Measurements from ENCODE around the gene TRPV5.

TRPV5 gene

DNA sequence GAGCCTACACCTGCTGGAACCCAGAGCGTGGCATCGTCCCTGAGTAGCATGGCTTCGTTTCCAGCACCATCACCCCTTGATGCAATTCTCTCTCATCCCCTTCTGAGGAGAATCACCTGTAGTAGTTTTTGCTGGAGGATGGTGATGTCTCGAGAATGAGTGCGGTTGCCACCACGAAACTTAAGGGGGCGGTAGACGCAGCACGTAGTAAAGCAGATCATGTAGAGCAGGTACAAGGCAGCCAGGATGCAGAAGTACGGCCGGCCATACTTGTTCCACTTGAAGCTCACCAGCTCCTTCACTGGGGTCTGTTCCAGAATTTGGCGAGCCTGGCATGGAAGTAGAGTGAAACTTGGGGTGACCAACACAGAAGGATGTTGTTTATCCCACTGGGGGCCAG lies 8.1 kb downstream of the TRPV5 start:
- no peak overlapping the region for H3K4me3 ChIP-seq (ENCODE audit: low read depth, low read length)
- no peak for DNase-seq (ENCODE audit: low read depth)
- TF ChIP-seq, protein P1, sequence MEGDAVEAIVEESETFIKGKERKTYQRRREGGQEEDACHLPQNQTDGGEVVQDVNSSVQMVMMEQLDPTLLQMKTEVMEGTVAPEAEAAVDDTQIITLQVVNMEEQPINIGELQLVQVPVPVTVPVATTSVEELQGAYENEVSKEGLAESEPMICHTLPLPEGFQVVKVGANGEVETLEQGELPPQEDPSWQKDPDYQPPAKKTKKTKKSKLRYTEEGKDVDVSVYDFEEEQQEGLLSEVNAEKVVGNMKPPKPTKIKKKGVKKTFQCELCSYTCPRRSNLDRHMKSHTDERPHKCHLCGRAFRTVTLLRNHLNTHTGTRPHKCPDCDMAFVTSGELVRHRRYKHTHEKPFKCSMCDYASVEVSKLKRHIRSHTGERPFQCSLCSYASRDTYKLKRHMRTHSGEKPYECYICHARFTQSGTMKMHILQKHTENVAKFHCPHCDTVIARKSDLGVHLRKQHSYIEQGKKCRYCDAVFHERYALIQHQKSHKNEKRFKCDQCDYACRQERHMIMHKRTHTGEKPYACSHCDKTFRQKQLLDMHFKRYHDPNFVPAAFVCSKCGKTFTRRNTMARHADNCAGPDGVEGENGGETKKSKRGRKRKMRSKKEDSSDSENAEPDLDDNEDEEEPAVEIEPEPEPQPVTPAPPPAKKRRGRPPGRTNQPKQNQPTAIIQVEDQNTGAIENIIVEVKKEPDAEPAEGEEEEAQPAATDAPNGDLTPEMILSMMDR (IDR thresholded peaks at IDR 0.05; ENCODE audit: control insufficient read depth, extremely low read depth, insufficient read depth) = no peak

GRCh38 chr7:142923391-142923790 lies 10.2 kb downstream of the TRPV5 start:
- TF ChIP-seq, protein P1 (IDR thresholded peaks at IDR 0.05; ENCODE audit: control insufficient read depth, extremely low read depth, insufficient read depth) = no peak
- H3K4me3 ChIP-seq (ENCODE audit: low read depth, low read length) = no peak overlapping the region
- no peak for DNase-seq (ENCODE audit: low read depth)

DNA sequence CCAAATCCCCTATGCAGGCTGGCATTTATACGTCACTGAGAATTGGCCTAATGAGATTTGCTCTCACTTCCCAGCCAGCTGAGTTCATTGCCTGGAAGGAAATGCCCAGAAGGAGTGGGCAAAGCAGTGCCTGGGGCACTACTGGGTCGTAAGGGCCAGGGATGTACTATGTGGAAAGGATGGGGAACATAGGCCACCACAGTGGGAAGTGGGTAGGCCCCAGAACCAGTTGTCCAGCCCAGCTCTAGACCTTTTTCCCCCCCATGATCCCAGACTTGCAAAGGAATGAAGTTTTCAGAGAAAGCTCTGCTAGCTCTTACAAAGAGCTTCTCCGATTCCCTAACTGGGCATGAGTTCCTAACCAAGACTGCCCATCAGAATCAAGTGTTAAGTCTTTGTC lies 13.9 kb downstream of the TRPV5 start:
- TF ChIP-seq, protein P1 (IDR thresholded peaks at IDR 0.05; ENCODE audit: control insufficient read depth, extremely low read depth, insufficient read depth) = no peak
- no peak for DNase-seq (ENCODE audit: low read depth)
- H3K4me3 ChIP-seq (ENCODE audit: low read depth, low read length) = no peak overlapping the region

DNA sequence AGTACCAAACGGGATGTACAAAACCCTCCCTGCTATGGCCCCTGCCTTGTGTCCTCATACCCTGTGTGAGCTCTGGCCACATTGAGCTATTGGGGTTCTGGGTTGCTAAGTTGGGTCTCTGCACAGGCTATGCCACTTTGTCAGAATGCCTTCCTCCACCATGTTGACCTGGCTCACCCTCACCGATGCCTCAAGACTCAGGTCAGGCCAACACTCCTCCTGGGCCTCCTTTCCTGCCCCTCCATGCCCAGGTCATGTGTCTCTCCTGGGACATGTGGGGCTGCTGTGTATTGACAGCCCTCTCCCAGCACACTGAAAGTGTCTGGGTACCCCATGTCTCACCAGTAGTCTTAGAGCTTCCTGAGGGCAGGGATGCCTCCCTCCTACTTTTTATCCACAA lies 14.6 kb downstream of the TRPV5 start:
- no peak overlapping the region for H3K4me3 ChIP-seq (ENCODE audit: low read depth, low read length)
- no peak for DNase-seq (ENCODE audit: low read depth)
- TF ChIP-seq, protein P1 (IDR thresholded peaks at IDR 0.05; ENCODE audit: control insufficient read depth, extremely low read depth, insufficient read depth) = no peak

GRCh38 chr7:142917447-142917846 lies 16.1 kb downstream of the TRPV5 start:
- no peak overlapping the region for H3K4me3 ChIP-seq (ENCODE audit: low read depth, low read length)
- TF ChIP-seq, protein P1 (IDR thresholded peaks at IDR 0.05; ENCODE audit: control insufficient read depth, extremely low read depth, insufficient read depth) = no peak
- DNase-seq (ENCODE audit: low read depth) = no peak

DNA sequence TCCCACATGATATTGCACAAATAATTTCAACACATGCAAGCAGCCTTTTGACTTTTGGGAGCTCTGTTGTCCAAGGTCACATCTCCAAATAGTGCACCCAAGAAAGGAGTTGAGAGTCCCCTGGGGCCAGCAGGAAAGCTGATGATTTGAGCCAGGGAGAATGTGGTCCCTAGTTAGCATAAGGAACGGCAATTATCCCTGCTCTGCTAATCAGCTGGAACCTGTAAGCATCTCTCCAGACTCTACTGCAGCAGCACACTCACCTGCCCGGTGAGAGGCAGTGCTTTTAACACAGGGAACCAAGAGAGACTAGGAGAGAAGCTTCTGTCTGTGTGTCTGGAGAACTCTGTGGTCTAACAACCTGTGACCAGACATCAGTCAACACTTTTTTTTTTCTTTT lies 17.0 kb downstream of the TRPV5 start:
- no peak for DNase-seq (ENCODE audit: low read depth)
- no peak overlapping the region for H3K4me3 ChIP-seq (ENCODE audit: low read depth, low read length)
- TF ChIP-seq, protein P1 (IDR thresholded peaks at IDR 0.05; ENCODE audit: control insufficient read depth, extremely low read depth, insufficient read depth) = no peak

GRCh38 chr7:142915315-142915714 lies 18.2 kb downstream of the TRPV5 start:
- H3K4me3 ChIP-seq (ENCODE audit: low read depth, low read length) = no peak overlapping the region
- TF ChIP-seq, protein P1 (IDR thresholded peaks at IDR 0.05; ENCODE audit: control insufficient read depth, extremely low read depth, insufficient read depth) = no peak
- DNase-seq (ENCODE audit: low read depth) = no peak

Measured in LNCaP clone FGC (cell line).